OCI-LY3 (cell line): Measurements from ENCODE around the gene MROH8.

Experiments used
- CTCF ChIP-seq: fragments of 200-600, 300-600 bp; sonication (generic); IDR thresholded peaks from 2 replicates; pipeline ENCODE4 v1.5.1; 2014; ENCODE audit warnings: antibody characterized with exemption, low read length, low read depth
- EZH2phosphoT487 ChIP-seq: fragments of 200-600 bp; shearing (Covaris generic); IDR thresholded peaks from 2 replicates; pipeline ENCODE4 v1.6.1; 2018; ENCODE audit warnings: antibody characterized with exemption, mixed run types, low read depth

DNA sequence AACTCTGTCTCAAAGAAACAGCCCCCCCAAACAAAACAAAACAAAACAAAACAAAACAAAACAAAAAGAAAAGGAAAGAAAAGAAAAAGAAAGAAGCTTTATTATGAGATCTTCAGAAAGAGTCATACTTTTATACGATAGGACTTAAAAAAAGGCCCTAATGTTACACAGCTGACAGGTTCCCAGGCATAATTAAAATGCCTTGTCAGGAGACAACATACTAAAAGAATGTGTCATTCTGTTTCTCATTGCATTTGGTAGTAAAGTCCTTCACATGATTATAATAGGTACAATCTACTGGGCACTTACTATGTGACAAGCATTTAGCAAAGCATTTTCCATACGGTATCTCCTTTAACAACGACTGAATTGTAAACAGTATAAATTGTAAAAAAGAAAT lies 36.6 kb downstream of the MROH8 start:
- no peak for TF ChIP-seq CTCF
- no peak for TF ChIP-seq EZH2phosphoT487
